SK-N-MC (cell line): ENCODE data around the gene LGALS1.

Experiments
- DNase-seq: peaks from one replicate; pipeline ENCODE4 v3.0.0-alpha.2; 2011; ENCODE audit warnings: low read depth, low spot score
- H3K27ac ChIP-seq: fragments of 200-600 bp; sonication (generic); 2 replicates; pipeline ENCODE4 v1.5.1; 2016; ENCODE audit warnings: mixed run types
- H3K36me3 ChIP-seq: fragments of 200-600 bp; sonication (generic); 2 replicates; pipeline ENCODE4 v1.6.1; 2017; ENCODE audit warnings: antibody characterized with exemption, low read length, mixed read lengths; ENCODE audit not compliant: insufficient read depth
- H3K4me3 ChIP-seq: fragments of 200-600 bp; sonication (generic); 2 replicates; pipeline ENCODE4 v1.5.1; 2016
- H3K9ac ChIP-seq: fragments of 200-600 bp; sonication (generic); 2 replicates; pipeline ENCODE4 v1.8.0; 2017; ENCODE audit warnings: mixed run types, mixed read lengths; ENCODE audit not compliant: insufficient read length
- H3K9me3 ChIP-seq: fragments of 200-600 bp; sonication (generic); 2 replicates; pipeline ENCODE4 v1.6.1; 2017; ENCODE audit warnings: low read depth, mild to moderate bottlenecking, antibody characterized with exemption, low read length, moderate library complexity, mixed read lengths
- EZH2 ChIP-seq: fragments of 200-600 bp; sonication (generic); IDR thresholded peaks from one replicate; pipeline ENCODE4 v1.6.1; 2017; ENCODE audit warnings: antibody characterized with exemption
- FOXP2 ChIP-seq: optimal IDR thresholded peaks from 2 replicates; pipeline ENCODE3; 2011; ENCODE audit warnings: mild to moderate bottlenecking, moderate library complexity; ENCODE audit not compliant: insufficient read depth; ENCODE audit errors: extremely low read length, control extremely low read depth
- POLR2AphosphoS5 ChIP-seq: IDR thresholded peaks from 2 replicates; pipeline ENCODE4 v1.6.1; 2012; ENCODE audit warnings: mild to moderate bottlenecking, low read depth, low read length, borderline replicate concordance

The LGALS1 gene

GRCh38 chr22:37674951-37675929 is at the start of gene LGALS1:
Gene LGALS1 (plus strand): TSS chr22:37675636. CDS start chr22:37675703, 67 bp downstream.
- Histone ChIP-seq H3K9me3 (no peaks in the 10 kb centered on the region), H3K36me3 (no peaks in the 10 kb centered on the region), H3K27ac (peak within 1 kb of the TSS; percentile 86), H3K4me3 (peak within 1 kb of the TSS; percentile 88), H3K9ac (peak within 1 kb of the TSS; percentile 73)
- DNase-seq, result no peak
- TF ChIP-seq EZH2 (no peak), POLR2AphosphoS5 (no peak), FOXP2 (no peak)

GRCh38 chr22:37625737-37626136 is 49.7 kb upstream of the LGALS1 start:
- DNase-seq, result no peak
- Histone ChIP-seq H3K27ac (peak overlapping the region; percentile 48; the same call in 1 of the 2 replicates), H3K9me3 (no peaks in the 10 kb centered on the region), H3K4me3 (no peak overlapping the region), H3K36me3 (no peaks in the 10 kb centered on the region), H3K9ac (no peak overlapping the region)
- TF ChIP-seq POLR2AphosphoS5 (no peak), EZH2 (no peak), FOXP2 (no peak)

- Histone ChIP-seq H3K27ac (peak overlapping the region; percentile 48; the same call in 1 of the 2 replicates), H3K9ac (peak overlapping the region; percentile 14), H3K36me3 (no peaks in the 10 kb centered on the region), H3K9me3 (no peaks in the 10 kb centered on the region), H3K4me3 (no peak overlapping the region)
- TF ChIP-seq EZH2 (no peak), POLR2AphosphoS5 (no peak), FOXP2 (no peak)
- DNase-seq, result no peak
Observed at GRCh38 chr22:37626144-37626543, 49.3 kb upstream of the LGALS1 start.

DNA sequence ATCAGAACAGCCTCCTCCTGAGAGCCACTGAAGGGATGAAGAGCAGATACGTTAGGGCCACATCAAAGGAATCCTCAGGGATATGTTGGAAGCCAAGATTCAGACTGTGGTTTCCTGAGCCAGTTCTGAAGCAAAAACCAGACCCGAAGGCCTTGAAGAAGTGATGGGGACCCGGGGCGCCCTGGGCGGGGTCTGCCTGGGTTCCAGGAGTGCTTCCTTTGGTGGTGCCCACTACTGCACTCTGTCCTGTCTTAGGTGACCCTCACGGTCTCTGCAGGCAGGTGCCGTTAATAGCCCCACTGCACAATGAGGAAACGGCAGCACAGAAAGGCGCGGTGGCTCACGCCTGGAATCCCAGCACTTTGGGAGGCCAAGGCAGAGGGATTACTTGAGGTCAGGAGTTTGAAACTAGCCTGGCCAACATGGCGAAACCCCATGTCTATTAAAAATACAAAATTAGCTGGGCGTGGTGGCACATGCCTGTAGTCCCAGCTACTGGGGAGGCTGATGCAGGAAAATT is 48.8 kb upstream of the LGALS1 start:
- Histone ChIP-seq H3K36me3 (no peaks in the 10 kb centered on the region), H3K9ac (peak overlapping the region; percentile 14), H3K4me3 (no peak overlapping the region), H3K27ac (peak overlapping the region; percentile 48; the same call in 1 of the 2 replicates), H3K9me3 (no peaks in the 10 kb centered on the region)
- no peak for TF ChIP-seq POLR2AphosphoS5
- no peak for TF ChIP-seq FOXP2
- TF ChIP-seq EZH2, result no peak
- DNase-seq, result no peak

DNA sequence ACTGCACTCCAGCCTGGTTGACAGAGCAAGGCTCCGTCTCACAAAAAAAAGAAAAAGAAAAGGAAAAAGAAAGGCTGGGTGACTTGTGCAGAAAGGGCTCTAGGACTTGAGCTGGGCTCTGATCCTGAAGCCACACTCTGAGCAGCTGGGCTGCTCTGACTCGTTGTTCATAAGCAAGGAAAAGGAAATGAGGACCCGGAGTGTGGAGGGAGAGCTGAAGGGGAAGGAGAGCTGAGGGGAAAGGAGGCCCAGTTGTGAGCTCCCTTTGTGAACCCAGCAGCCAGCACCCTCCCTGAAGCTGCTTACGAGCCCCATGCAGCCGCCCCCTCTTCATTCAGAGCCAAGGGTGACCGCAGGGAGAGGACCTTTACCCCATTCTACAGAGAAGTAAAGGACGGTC is 48.3 kb upstream of the LGALS1 start:
- Histone ChIP-seq H3K9me3 (no peaks in the 10 kb centered on the region), H3K9ac (no peak overlapping the region), H3K36me3 (no peaks in the 10 kb centered on the region), H3K27ac (no peak overlapping the region), H3K4me3 (no peak overlapping the region)
- no peak for DNase-seq
- TF ChIP-seq EZH2 (no peak), FOXP2 (no peak), POLR2AphosphoS5 (no peak)

GRCh38 chr22:37627545-37627944 is 47.9 kb upstream of the LGALS1 start:
- no peaks in the 10 kb centered on the region for H3K36me3 ChIP-seq
- DNase-seq, result no peak
- no peak overlapping the region for H3K27ac ChIP-seq
- no peak for TF ChIP-seq EZH2
- no peak for TF ChIP-seq FOXP2
- TF ChIP-seq POLR2AphosphoS5, result no peak
- H3K9me3 ChIP-seq, result no peaks in the 10 kb centered on the region
- H3K4me3 ChIP-seq, result no peak overlapping the region
- H3K9ac ChIP-seq, result no peak overlapping the region

- no peaks in the 10 kb centered on the region for H3K36me3 ChIP-seq
- no peak for DNase-seq
- no peak overlapping the region for H3K9ac ChIP-seq
- H3K9me3 ChIP-seq, result no peaks in the 10 kb centered on the region
- H3K27ac ChIP-seq, result no peak overlapping the region
- no peak overlapping the region for H3K4me3 ChIP-seq
- TF ChIP-seq POLR2AphosphoS5, result no peak
- TF ChIP-seq EZH2, result no peak
- TF ChIP-seq FOXP2, result no peak
Observed at GRCh38 chr22:37628830-37629229, 46.6 kb upstream of the LGALS1 start.

- DNase-seq, result no peak
- no peak overlapping the region for H3K27ac ChIP-seq
- TF ChIP-seq FOXP2, result no peak
- no peak for TF ChIP-seq POLR2AphosphoS5
- TF ChIP-seq EZH2, result no peak
- no peaks in the 10 kb centered on the region for H3K9me3 ChIP-seq
- H3K36me3 ChIP-seq, result no peaks in the 10 kb centered on the region
- H3K9ac ChIP-seq, result no peak overlapping the region
- no peak overlapping the region for H3K4me3 ChIP-seq
Observed at GRCh38 chr22:37629928-37630327, 45.5 kb upstream of the LGALS1 start.

DNA sequence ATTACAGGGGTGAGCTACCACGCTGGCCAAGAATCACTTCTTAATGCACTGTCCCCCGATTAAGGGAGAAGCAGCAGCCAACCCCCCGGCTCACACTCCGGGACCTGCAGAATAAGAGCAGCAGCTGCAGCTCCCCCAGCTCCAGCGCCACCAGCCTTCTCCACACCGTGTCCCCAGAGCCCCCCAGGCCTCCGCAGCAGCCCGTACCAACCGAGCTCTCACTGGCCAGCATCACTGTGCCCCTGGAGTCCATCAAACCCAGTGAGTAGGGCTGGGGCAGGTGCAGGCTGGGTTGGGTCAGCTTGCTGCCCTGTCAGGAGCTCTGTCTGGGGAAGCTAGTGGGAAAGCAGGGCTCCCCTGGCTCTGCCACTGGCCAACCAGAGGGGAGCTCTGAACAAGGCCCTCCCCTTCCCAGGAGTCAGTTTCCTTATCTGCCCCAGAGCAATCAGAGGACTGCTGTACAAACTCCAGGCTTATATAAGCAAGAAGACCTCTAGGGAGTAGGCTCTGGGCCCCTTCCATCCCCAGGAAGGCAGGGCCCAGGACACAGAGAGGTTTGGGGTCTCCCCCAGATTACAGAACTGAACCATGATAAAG is 44.5 kb upstream of the LGALS1 start:
- DNase-seq, result no peak
- H3K4me3 ChIP-seq, result no peak overlapping the region
- no peaks in the 10 kb centered on the region for H3K36me3 ChIP-seq
- no peak overlapping the region for H3K9ac ChIP-seq
- no peaks in the 10 kb centered on the region for H3K9me3 ChIP-seq
- TF ChIP-seq FOXP2 (no peak), EZH2 (no peak), POLR2AphosphoS5 (no peak)
- H3K27ac ChIP-seq, result no peak overlapping the region
